ENCODE results near the gene PNPLA8.
"Not testable (repeated sequence)": the region's sequence is repeated elsewhere in the genome, so short reads cannot be mapped to it uniquely, and the experiment has no call there.

PNPLA8 gene

DNA sequence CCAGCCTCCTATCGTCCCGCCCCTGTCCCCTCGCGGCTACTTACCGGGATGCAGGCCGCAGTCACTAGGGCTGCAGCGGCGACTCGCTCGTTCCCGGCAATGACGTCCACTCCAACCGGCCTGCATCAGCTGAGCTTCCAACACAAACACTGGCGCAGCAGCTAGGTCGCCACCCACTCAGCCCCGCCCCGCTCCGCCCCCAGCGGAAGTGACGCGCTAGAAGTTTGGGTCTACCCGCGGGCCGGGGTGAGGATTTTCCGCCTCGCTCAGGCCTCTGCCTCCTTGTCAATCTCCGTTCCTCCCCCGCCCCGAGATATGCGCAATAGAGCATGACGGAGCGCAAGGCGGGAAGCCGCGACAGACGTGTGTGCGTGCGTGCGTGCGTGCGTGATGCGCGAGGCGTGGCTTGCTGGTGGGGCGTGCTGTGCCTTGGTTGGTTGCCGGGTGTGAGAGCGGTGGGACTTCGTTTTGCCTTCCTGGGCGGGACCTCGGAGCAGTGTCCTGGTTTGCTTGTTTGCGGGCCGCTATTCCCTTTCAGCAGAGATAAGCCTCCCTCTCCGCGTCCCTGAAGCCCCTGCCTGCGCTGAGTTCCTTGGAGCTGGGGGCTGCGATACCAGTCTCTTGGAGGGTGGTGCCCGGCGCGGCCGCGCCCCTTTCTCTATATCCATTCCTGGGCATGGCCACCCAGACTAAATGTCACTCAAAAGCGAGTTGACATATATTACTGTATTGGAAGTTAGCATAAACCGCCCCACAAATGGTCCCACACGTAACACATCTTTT is at the start of gene PNPLA8:
TSS of gene PNPLA8 (minus strand) at position 151 of the 783 bp plus-strand sequence. CDS start 10,644 bp downstream, outside the sequence.
- peak; percentile 100 for DNase-seq (ENCODE audit: low read depth)

- no peak for DNase-seq (ENCODE audit: low read depth)
These were observed 49.2 kb upstream of the PNPLA8 start for GRCh38 chr7:108575156-108575555.

DNA sequence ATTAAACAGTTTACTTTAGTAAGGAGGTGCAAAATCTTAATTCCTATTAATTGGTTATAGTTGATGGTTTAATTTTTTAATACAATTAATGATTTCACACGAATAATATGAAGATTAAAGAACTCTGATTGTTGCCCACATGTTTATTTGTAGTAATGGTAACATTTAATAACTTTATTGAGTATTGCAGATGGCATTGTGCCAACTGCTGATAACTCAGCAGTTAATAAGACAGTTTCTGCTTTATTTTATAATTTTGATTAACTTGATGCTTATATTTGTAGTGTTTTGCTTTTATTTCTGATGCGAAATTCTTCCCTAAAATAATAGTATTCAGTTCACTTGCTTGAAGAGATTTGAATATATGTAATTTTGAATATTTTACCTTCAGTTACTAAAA is 46.5 kb upstream of the PNPLA8 start:
- DNase-seq (ENCODE audit: low read depth): no peak

DNA sequence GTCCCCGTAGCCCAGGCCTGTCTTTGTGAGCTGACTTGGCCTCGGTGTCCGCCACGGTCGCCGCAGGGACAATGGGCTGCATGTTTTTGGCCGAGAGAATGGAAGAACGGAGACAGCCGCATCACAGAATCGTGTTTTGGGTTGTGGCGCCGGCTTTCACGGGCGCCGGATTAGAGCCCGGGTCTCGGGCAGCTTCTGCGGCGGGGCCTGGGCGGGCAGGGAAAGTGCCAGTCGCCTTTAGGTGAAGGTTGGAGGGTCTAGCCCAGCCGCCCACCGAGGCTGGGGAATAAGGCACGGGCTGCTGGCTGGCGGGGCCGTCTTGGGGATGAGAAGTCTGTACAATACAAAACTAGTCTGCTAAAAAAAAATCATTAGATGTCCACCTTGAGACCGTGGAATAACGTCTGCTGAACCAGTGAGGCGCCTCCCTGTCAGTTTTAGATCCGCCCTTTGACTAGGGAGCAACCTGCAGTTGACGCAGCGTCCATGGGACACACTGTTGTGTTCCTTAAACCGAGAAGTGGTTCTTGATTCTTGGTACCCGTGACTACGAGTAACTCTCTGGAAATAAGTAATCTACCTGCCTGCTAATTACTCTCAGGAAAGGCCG is 44.3 kb upstream of the PNPLA8 start:
- peak; percentile 16 for DNase-seq (ENCODE audit: low read depth)

DNA sequence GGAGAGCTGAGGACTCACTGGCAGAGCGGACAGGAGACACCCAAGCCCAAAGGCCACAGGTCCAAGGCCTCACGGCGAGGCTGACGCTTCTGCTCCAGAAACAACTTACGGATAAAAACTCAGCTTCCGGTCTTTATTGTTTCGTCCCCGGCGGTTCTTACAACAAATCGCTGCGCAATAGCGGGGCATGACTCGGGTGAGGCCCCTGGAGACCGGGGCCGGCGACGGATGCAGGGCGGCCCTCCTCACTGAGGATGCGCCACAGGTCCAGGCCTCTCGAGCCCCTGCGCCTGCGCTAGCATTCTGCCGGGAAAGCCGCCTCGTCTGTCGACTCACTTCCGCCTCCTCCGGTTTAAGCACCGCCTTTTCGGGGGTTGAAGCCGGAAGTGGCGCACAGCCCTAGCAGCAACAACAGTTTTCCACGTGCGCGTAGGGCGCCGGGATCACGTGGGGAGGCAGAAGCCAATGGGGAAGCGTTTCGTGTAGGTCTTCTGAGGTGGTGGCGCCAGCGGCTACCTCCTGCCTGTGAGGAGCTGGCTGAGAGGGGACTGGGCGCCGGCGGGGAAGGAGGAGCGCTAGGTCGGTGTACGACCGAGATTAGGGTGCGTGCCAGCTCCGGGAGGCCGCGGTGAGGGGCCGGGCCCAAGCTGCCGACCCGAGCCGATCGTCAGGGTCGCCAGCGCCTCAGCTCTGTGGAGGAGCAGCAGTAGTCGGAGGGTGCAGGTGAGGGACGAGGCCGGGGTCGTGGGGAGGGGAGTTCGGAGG is 43.6 kb upstream of the PNPLA8 start, which contains the start of the genes DNAJB9 and THAP5:
TSS of gene DNAJB9 (plus strand) at position 494 of the 765 bp plus-strand sequence. CDS start 1,853 bp downstream, outside the sequence.
TSS of gene THAP5 (minus strand) at position 326 of the 765 bp plus-strand sequence. CDS start at position 189, 137 bp downstream.
- peak; percentile 99 for DNase-seq (ENCODE audit: low read depth)

- no peak for DNase-seq (ENCODE audit: low read depth)
These were observed 43.0 kb upstream of the PNPLA8 start for GRCh38 chr7:108568801-108569380.

- DNase-seq (ENCODE audit: low read depth): no peak
These were observed 40.1 kb upstream of the PNPLA8 start for GRCh38 chr7:108565987-108566386.

- DNase-seq (ENCODE audit: low read depth): no peak
These were observed 35.2 kb upstream of the PNPLA8 start for GRCh38 chr7:108561047-108561619.

- no peak for DNase-seq (ENCODE audit: low read depth)
These were observed 33.3 kb upstream of the PNPLA8 start for GRCh38 chr7:108559253-108559652.

- no peak for DNase-seq (ENCODE audit: low read depth)
These were observed 31.7 kb upstream of the PNPLA8 start for GRCh38 chr7:108557617-108558016.

DNA sequence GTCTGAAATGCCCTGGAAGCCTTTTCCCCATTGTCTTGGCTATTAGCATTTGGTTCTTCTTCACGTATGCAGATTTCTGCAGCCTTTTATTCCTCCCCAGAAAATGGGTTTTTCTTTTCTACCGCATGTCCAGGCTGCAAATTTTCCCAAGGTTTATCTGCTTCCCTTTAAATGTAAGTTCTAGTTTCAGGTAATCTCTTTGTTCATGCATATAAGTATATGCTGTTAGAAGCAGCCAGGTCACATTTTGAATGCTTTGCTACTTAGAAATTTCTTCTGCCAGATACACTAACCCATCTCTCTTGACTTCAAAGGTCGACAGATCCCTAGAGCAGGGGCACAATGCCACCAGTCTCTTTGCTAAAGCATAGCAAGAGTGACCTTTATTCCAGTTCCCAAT is 31.3 kb upstream of the PNPLA8 start:
- DNase-seq (ENCODE audit: low read depth): no peak

DNA sequence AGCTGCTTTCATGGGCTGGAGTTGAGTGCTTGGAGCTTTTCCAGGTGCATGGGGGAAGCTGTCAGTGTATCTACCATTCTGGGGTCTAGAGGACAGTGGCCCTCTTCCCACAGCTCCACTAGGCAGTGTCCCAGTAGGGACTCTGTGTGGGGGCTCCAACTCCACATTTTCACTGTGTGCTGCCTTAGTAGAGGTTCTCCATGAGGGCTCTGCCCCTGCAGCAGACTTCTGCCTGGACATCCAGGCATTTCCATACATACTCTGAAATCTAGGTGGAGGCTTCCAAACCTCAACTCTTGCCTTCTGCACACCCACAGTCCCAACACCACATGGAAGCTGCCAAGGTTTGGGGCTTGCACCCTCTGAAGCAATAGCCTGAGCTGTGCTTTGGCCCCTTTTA is 30.7 kb upstream of the PNPLA8 start:
- DNase-seq (ENCODE audit: low read depth): not testable (repeated sequence)

- not testable (repeated sequence) for DNase-seq (ENCODE audit: low read depth)
These were observed 22.4 kb upstream of the PNPLA8 start for GRCh38 chr7:108548141-108548896.

DNA sequence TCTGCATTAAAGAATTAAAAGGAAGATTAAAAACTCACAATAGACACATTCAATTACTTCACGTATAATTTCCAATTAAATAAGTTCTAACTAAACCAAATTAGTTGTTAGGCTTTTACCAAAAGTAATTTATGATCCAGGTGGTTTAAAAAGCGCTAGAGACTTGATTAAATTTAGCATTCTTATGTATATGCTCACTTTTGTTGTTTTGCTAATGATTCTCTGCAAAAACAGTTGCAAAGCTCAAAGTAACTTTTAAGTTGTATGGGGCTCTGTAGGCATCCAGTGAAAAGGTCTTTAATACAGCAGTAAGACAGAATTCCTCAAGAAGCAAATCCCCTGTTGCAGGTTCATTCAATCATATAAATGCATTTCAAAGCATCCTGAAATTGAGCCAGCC is 15.5 kb upstream of the PNPLA8 start:
- no peak for DNase-seq (ENCODE audit: low read depth)

DNA sequence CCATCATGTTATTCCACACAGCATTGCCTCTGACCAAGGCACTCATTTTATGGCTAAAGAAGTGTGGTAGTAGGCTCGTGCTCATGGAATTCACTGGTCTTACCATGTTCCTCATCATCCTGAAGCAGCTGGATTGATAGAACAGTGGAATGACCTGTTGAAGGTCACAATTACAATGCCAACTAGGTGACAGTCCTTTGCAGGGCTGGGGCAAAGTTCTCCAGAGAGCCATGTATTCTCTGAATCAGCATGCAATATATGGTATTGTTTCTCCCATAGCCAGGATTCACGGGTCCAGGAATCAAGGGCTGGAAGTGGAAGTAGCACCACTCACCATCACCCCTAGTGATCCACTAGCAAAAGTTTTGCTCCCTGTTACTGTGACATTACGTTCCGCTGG is 12.8 kb upstream of the PNPLA8 start:
- not testable (repeated sequence) for DNase-seq (ENCODE audit: low read depth)

GRCh38 chr7:108538236-108538635 is 12.3 kb upstream of the PNPLA8 start:
- not testable (repeated sequence) for DNase-seq (ENCODE audit: low read depth)

DNA sequence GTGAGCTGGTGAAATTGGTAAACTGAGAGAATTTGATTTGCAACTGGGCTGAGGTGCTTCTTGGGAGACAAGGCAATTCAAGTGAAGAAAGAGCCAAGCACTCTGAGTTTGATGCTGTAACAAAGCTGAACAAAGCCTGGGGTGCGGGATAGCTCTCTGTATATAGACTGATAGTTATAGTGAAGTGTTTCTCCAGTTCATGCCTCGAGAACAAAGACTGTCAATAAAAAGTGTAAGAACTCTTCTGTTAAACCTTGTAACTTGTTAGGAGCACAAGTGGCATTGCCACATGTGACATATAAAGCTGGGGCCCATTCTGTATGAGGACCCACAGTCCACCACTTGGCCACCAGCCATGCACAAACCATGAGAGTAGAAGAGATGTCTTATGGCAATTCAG is 11.3 kb upstream of the PNPLA8 start:
- DNase-seq (ENCODE audit: low read depth): no peak

DNA sequence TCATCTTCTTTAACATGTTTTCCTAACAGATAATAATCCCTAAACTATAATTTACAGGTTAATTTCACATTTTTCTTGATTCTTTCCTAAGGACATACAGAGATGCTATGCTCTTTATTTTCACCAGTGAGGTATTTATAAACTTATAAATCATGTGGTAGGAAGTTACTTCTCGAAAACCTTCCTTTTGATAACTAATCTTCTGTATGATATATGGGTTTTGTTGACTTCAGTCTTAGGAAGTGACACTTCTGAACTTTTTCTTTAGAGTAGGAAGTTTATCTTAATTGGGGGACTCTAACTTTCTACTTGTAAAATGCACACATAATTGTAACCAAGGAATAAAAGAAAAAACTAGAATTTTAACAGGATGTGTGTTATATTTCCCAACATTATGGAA is 9.8 kb upstream of the PNPLA8 start:
- no peak for DNase-seq (ENCODE audit: low read depth)

DNA sequence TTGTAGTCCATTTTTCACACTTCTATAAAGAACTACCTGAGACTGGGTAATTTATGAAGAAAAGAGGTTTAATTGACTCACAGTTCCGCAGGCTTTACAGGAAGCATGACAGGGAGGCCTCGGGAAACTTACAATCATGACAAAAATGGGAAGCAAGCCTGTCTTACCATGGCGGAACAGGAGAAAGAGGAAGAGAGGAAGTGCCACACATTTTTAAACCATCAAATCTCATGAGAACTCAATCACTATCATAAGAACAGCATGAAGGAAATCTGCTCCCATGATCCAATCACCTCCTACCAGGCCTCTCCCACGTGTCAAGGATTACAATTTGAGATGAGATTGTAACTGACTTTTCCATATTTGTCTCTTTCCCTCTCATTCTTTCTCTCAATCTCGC is 9.3 kb upstream of the PNPLA8 start:
- DNase-seq (ENCODE audit: low read depth): no peak

DNA sequence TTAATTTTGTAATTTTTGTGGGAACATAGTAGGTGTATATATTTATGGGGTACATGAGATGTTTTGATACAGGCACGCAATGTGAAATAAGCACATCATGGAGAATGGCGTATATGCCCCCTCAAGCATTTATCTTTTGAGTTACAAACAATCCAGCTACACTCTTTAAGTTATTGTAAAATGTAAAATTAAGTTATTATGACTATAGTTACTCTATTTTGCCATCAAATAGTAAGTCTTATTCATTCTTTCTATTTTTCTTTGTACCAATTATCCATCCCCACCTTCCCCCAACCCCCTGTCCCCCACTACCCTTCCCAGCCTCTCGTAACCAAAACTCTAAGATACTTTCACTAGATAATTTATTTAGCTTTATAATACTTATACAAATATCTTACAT is 7.8 kb upstream of the PNPLA8 start:
- no peak for DNase-seq (ENCODE audit: low read depth)

DNA sequence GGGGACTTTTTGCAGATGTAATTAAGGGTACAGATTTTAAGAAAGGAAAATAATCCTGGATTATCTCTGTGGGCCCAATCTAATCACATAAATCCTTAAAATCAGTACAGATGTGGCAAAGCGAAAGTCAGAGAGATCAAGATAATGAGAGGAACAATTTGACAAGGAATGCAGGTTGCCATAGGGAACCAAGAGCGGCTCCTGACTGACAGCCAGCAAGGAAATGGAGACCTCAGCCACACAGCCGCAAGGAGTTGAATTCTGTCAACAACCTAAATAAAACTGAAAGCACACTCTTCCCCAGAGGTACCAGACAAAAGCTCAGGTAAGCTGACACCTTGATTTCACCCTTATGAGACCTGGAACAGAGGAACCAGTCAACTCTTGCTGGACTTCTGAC is 3.4 kb upstream of the PNPLA8 start:
- DNase-seq (ENCODE audit: low read depth): no peak
